ENCODE measurements around the gene SELENOT.
"Not testable (repeated sequence)": the region's sequence is repeated elsewhere in the genome, so short reads cannot be mapped to it uniquely, and the experiment has no call there.

The SELENOT gene

GRCh38 chr3:150607267-150608065 is 4.3 kb downstream of the SELENOT start:
- DNase-seq (ENCODE audit: low read depth, low spot score) = no peak

- no peak for DNase-seq (ENCODE audit: low read depth, low spot score)
Measured at GRCh38 chr3:150609988-150610387, 6.9 kb downstream of the SELENOT start.

DNA sequence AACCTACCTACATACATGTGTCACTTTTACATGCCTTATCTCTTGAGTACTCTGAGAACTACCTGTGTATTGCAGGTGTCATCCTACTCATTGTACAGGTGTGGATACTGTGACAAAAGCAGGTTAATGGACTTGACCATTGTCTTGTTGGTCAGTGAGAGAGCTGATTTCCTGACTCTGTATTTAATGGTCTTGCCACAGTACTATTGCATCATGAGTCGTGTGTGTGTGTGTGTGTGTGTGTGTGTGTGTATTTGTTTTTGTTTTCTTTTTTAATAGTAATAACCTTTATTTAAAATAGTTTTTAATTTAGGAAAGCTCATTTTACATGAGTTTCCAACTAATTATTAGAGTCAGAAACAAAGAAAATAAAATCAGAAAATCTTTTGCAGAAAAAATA is 7.7 kb downstream of the SELENOT start:
- no peak for DNase-seq (ENCODE audit: low read depth, low spot score)

DNA sequence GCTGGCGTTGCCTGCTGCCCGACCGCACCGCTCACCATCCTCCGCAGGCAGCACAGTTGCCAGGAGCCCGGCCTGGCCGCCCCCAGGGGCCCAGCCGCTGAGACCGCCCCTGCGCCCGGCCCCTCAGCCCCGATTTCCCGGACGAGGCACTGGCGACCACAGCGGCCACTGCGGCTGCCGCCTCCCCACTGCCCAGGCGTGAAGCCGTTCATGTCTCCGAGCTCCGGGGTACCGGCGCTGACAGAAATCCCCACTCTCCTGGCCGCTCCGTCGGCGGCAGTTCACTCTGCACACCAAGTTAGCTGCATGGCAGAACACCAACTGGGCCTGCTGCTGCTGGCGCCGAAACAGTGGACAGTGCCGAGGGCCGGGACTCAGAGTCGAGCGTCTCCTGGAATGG is 8.5 kb downstream of the SELENOT start:
- DNase-seq (ENCODE audit: low read depth, low spot score) = no peak

- no peak for DNase-seq (ENCODE audit: low read depth, low spot score)
Measured at GRCh38 chr3:150612494-150612893, 9.4 kb downstream of the SELENOT start.

DNA sequence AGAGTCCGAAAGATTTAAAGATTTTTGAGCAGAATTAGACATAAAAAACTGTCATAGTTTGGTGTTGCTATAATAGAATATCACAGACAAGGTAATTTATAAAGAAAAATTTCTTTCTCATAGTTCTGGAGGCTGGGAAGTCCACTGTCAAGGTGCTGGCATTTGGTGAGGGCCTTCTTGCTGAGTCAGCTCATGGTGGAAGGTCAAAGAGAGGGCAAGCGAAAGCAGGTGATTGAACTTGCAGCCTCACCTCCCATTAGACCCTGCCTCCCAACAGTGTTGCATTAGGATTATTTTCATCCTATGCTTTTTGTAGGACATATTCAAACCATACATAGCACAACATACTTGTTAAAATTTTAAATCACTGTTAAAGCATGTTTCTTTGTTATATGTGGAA is 9.9 kb downstream of the SELENOT start:
- no peak for DNase-seq (ENCODE audit: low read depth, low spot score)

DNA sequence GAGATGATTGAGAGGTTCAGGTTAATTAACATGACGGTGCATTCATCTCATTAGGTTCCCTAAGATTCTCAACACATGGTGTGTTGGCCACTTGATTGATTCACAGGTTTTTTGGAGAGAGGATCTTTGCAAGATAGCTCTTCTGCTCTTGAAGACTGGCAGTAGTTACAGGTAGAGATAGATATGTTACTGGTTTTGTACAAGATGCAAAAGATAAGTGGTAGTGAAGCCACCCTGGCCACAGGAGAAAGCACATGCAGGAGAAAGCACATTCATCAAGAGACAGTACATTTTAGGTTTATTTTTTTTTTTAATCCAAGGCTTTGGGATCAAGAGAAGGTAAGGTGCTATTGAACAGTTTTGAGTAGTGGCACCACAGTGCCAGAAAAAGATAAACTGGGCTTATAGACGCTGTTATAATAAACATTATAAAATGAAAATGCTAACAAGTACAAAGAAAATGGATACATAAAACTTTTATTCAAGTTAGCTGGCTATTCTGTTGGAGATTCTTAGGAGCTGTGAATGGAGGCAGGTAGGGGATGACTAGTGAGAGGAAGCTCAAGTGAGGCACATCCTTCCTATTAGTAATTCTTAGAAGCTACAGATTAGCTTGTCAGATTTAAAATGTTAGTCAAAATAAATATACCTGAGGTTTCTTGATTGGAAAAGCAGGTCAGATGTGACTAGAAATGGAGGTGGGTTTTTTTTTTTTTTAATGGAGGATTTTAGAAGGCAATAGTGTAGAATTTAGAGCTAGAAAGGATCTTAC is 10.8 kb downstream of the SELENOT start:
- DNase-seq (ENCODE audit: low read depth, low spot score) = no peak

- DNase-seq (ENCODE audit: low read depth, low spot score) = no peak
Measured at GRCh38 chr3:150620002-150620689, 17.0 kb downstream of the SELENOT start.

- DNase-seq (ENCODE audit: low read depth, low spot score) = not testable (repeated sequence)
Measured at GRCh38 chr3:150622955-150623354, 19.8 kb downstream of the SELENOT start.

DNA sequence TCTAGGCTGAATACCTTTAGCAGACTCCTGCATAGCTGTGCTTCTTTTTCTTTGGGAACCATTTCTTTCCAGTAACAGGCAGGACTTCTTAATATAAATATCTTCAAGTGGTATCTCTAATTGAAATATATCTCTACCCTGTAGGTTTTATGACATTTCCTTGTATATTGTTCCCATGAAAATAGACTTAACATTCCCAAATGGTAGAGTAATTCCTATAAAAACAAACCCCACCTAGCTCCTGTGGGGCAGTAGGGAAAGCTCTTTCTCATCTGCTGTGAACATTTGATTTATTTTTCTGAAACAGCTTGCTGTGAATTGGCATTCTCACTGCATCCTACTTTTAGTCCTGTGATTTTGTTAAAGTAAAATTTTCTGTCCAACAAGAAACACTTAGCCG is 20.8 kb downstream of the SELENOT start:
- peak; percentile 10 for DNase-seq (ENCODE audit: low read depth, low spot score)

DNA sequence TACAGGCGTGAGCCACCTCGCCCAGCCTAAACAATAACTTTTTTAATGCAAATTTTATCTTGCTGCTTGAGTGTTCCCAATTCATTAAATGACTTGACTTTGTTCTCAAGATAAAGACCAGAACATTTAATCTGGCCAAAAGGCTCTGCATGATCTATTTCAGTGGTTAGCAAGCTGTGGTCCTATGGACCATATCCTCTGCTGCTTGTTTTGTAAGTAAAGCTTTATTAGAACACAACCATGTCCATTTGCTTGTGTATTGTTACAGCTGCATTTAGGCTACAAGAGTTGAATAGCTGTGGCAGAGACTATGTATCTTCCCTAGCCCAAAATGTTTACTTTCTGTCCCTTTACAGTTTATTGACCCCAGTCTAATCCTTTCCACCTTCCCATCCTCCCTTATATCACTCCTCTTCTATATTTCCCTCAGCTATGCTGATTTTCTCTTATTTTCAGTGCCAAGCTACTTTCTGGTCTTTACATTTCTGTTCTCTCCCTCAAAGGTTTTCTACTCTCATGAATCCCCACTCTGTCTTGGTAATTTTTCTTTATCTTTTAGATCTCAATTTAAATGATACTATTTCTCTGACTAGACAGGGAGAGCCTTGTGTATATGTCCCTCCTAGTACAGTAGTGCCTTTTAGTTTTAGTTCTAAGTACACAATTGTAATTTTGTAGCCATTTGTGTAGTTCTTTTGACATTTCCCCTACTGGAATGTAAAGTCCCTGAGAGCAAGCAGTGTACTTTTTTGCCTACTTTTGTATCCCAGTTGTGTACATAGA is 23.2 kb downstream of the SELENOT start:
- DNase-seq (ENCODE audit: low read depth, low spot score) = no peak

DNA sequence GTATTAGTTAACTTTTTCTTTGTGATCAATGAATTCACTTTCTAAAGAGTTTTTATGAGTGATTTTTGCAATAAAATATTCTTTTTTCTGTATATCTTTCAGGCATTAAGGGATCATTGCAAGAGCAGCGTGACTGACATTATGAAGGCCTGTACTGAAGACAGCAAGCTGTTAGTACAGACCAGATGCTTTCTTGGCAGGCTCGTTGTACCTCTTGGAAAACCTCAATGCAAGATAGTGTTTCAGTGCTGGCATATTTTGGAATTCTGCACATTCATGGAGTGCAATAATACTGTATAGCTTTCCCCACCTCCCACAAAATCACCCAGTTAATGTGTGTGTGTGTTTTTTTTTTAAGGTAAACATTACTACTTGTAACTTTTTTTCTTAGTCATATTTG is 24.4 kb downstream of the SELENOT start:
- no peak for DNase-seq (ENCODE audit: low read depth, low spot score)

GRCh38 chr3:150631515-150632221 is 28.5 kb downstream of the SELENOT start:
- DNase-seq (ENCODE audit: low read depth, low spot score) = no peak

DNA sequence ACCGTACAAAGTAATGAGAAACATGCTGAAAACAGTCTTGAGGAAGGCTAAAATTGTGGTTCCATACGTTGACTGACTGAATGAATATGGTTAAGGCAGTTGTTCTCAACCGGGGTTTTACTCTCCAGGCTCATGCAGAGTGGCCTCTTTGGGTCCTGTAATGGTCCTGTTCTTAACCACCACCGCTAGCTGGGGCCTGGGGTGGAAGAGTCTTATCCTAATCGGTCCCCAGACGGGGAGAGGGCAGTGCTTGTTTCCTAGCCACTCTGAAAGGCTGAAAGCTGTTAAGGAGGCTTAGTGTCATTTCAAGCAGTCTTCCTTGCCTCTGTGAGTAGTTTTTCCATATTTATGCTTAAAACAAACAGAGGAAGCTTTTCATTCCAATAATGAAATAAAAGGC is 32.0 kb downstream of the SELENOT start:
- no peak for DNase-seq (ENCODE audit: low read depth, low spot score)

GRCh38 chr3:150635526-150635925 is 32.4 kb downstream of the SELENOT start:
- DNase-seq (ENCODE audit: low read depth, low spot score) = no peak

- DNase-seq (ENCODE audit: low read depth, low spot score) = no peak
Measured at GRCh38 chr3:150636258-150636657, 33.1 kb downstream of the SELENOT start.

DNA sequence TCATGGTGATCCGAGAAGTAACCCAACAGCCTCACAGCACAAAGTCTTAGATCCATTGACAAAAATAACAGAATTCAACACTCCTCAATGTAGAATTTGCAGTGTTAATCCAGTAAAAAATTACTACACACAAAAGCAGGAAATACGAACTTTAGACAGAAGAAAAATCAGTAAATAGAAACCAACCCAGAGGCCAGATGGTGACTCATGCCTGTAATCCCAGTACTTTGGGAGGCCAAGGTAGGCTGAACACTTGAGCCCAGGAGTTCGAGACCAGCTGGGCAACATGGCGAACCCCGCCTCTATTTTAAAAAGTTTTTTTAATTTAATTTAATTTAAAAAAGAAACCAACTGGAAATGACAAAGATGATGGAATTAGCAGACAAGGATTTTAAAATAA is 36.1 kb downstream of the SELENOT start:
- DNase-seq (ENCODE audit: low read depth, low spot score) = no peak

DNA sequence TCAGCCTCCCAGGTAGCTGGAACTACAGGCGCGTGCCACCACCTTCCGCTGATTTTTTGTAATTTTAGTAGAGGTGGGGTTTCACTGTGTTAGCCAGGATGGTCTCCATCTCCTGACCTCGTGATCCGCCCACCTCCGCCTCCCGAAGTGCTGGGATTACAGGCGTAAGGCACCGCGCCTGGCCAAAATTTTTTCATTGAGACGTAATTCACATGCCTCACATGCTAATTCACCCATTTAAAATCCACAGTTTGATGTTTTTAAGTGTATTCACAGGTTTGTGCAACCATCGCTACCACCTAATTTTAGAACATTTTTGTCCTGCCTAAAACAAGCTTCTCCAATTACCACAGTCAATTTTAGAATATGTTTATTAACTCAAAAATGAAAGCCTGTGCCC is 37.1 kb downstream of the SELENOT start:
- DNase-seq (ENCODE audit: low read depth, low spot score) = no peak

DNA sequence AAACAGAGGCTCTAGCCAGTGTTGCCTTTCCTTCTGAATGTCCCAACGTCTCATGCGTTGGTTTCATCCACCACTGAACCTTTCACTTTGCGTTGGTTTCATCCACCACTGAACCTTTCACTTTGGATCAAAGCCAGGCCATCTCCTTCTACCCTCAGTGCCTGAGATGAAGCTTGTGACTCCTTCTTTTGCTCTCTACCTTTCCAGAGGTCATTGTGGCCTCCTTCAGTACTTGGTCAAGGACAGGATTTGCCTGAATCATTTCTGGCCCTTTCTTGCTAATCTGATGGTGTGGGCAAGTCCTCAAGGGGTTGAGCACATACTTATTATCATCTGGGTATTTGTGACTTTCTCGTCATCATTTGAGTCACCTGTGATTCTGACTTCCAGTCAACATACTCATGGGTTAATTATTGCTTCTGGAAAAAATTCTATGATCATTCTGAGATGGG is 50.0 kb downstream of the SELENOT start:
- DNase-seq (ENCODE audit: low read depth, low spot score) = no peak

DNA sequence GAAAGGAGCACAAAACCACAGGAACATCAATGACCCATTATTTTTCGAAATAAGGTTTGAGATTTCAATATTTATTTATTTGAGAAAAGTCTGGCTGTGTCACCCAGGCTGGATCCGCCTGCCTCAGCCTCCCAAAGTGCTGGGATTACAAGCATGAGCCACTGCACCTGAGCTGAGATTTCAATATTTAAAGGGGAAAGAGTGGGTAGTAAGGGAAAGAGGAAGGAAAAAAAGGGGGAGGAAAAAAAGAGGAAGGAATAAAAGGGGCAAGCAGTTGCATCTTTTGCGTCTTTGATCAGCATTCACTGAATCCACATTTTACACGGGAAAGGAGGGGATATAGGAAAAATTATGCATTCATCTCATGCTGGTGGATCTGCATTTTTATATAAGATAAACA is 53.2 kb downstream of the SELENOT start:
- no peak for DNase-seq (ENCODE audit: low read depth, low spot score)
